ENCODE measurements around the gene SHROOM2. TPM values are rescaled to one million over a fixed set of nuclear protein-coding genes. Genes with fewer than 3 reads are reported as not detected.

The SHROOM2 gene
- total RNA-seq, 2 donors from 2014 or later = 14.4 to 15.4 TPM

GRCh38 chrX:9848718-9849479 is 62.7 kb downstream of the SHROOM2 start:
- 94 to 100% methylated on average over 5 to 16 of the region's 17 CpGs for WGBS, 2 experiments (ENCODE audit: insufficient coverage in 1 of 2, insufficient read length in 1 of 2)
- no peak overlapping the region for H3K27ac ChIP-seq (ENCODE audit: low read depth, low read length)
- Mint-ChIP-seq H3K4me1 (peaks cover 10% of the 10 kb centered on the region), H3K27ac (no peak overlapping the region), H3K4me3 (no peak overlapping the region), H3K36me3 (ENCODE audit: low read depth) (peaks cover 5% of the 10 kb centered on the region), H3K27me3 (ENCODE audit: insufficient read depth) (no peaks in the 10 kb centered on the region), H3K9me3 (peaks cover 78% of the 10 kb centered on the region)
- no peak for DNase-seq
- H3K27me3 ChIP-seq (ENCODE audit: control insufficient read depth, insufficient read depth, low read length, poor library complexity, severe bottlenecking) = no peaks in the 10 kb centered on the region
- H3K9me3 ChIP-seq (ENCODE audit: control insufficient read depth, low read length) = no peaks in the 10 kb centered on the region
- H3K36me3 ChIP-seq (ENCODE audit: control insufficient read depth, insufficient read depth, low read length) = no peaks in the 10 kb centered on the region
- no peak overlapping the region for H3K9ac ChIP-seq (ENCODE audit: extremely low read depth, low read length, poor library complexity, severe bottlenecking)
- no peaks in the 10 kb centered on the region for H3K4me1 ChIP-seq (ENCODE audit: control insufficient read depth, insufficient read depth, low read length)
- no peak overlapping the region for H3K4me3 ChIP-seq (ENCODE audit: low read length)
- TF ChIP-seq CTCF (conservative IDR thresholded peaks at IDR 0.05) = no peak

DNA sequence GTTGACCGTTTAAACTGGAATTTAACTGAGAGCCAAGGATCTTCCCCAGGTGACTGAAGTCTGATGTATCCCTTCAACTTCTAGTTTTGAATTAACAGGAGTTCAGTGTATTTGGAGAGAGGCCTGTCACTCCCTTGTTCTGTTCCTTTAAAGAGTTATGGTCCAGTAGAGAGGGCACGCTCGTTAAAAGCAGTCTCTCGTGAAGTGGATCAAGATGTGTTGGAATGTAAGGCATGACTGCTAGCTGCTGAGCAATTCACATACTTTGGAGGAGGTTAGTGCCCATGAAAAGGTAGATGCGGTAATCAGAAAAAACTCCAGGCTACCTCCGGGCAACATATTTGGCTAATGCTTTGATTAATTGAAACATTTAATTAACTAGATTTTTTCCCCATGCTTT is 65.7 kb downstream of the SHROOM2 start:
- 67% methylated on average over 4 of the region's 6 CpGs; no CpG with 5 or more reads in 1 of the 2 experiments for WGBS, 2 experiments (ENCODE audit: insufficient coverage in 1 of 2, insufficient read length in 1 of 2)
- peaks cover 8% of the 10 kb centered on the region for H3K4me1 Mint-ChIP-seq
- H3K36me3 Mint-ChIP-seq (ENCODE audit: low read depth) = peaks cover 5% of the 10 kb centered on the region
- H3K4me3 Mint-ChIP-seq = no peak overlapping the region
- Histone ChIP-seq H3K4me3 (ENCODE audit: low read length) (no peak overlapping the region), H3K36me3 (ENCODE audit: control insufficient read depth, insufficient read depth, low read length) (no peaks in the 10 kb centered on the region), H3K27ac (ENCODE audit: low read depth, low read length) (no peak overlapping the region), H3K4me1 (ENCODE audit: control insufficient read depth, insufficient read depth, low read length) (no peaks in the 10 kb centered on the region), H3K27me3 (ENCODE audit: control insufficient read depth, insufficient read depth, low read length, poor library complexity, severe bottlenecking) (no peaks in the 10 kb centered on the region), H3K9ac (ENCODE audit: extremely low read depth, low read length, poor library complexity, severe bottlenecking) (no peak overlapping the region), H3K9me3 (ENCODE audit: control insufficient read depth, low read length) (no peaks in the 10 kb centered on the region)
- no peak for TF ChIP-seq CTCF (conservative IDR thresholded peaks at IDR 0.05)
- H3K27ac Mint-ChIP-seq = no peak overlapping the region
- no peak for DNase-seq
- H3K27me3 Mint-ChIP-seq (ENCODE audit: insufficient read depth) = no peaks in the 10 kb centered on the region
- peaks cover 80% of the 10 kb centered on the region for H3K9me3 Mint-ChIP-seq

DNA sequence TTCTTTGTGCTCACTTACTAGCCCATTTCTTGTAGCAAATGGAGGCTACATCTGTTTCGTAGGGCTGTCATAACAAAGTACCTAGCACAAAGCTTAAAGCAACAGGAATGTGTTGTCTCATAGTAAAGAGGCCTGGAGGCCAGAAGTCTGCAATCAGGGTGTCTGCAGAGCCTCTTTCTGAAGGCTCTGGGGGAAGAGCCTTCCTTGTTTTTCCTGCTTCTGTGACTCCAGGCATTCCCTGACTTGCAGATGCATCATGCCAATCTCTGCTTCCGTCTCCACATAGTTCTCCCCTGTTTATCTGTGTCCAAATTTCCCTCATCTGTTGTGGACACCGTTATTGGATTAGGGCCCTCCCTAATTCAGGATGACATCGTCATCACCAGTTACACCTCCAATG is 67.1 kb downstream of the SHROOM2 start:
- no peak overlapping the region for H3K4me3 ChIP-seq (ENCODE audit: low read length)
- WGBS, 2 experiments (ENCODE audit: insufficient coverage in 1 of 2, insufficient read length in 1 of 2) = 93 to 100% methylated on average over 2 to 4 of the region's 4 CpGs
- no peak overlapping the region for H3K27ac ChIP-seq (ENCODE audit: low read depth, low read length)
- no peaks in the 10 kb centered on the region for H3K4me1 ChIP-seq (ENCODE audit: control insufficient read depth, insufficient read depth, low read length)
- Mint-ChIP-seq H3K27ac (no peak overlapping the region), H3K9me3 (peaks cover 80% of the 10 kb centered on the region), H3K4me3 (no peak overlapping the region), H3K27me3 (ENCODE audit: insufficient read depth) (no peaks in the 10 kb centered on the region), H3K36me3 (ENCODE audit: low read depth) (peaks cover 15% of the 10 kb centered on the region), H3K4me1 (peaks cover 5% of the 10 kb centered on the region)
- no peak for TF ChIP-seq CTCF (conservative IDR thresholded peaks at IDR 0.05)
- H3K27me3 ChIP-seq (ENCODE audit: control insufficient read depth, insufficient read depth, low read length, poor library complexity, severe bottlenecking) = no peaks in the 10 kb centered on the region
- DNase-seq = no peak
- no peaks in the 10 kb centered on the region for H3K9me3 ChIP-seq (ENCODE audit: control insufficient read depth, low read length)
- no peaks in the 10 kb centered on the region for H3K36me3 ChIP-seq (ENCODE audit: control insufficient read depth, insufficient read depth, low read length)
- no peak overlapping the region for H3K9ac ChIP-seq (ENCODE audit: extremely low read depth, low read length, poor library complexity, severe bottlenecking)
